SK-N-MC (cell line): ENCODE measurements around the gene ARHGAP26.

Experiments used
- EZH2 ChIP-seq: fragments of 200-600 bp; sonication (generic); IDR thresholded peaks from one replicate; pipeline ENCODE4 v1.6.1; 2017; ENCODE audit warnings: antibody characterized with exemption
- POLR2AphosphoS5 ChIP-seq: IDR thresholded peaks from 2 replicates; pipeline ENCODE4 v1.6.1; 2012; ENCODE audit warnings: mild to moderate bottlenecking, low read depth, low read length, borderline replicate concordance

DNA sequence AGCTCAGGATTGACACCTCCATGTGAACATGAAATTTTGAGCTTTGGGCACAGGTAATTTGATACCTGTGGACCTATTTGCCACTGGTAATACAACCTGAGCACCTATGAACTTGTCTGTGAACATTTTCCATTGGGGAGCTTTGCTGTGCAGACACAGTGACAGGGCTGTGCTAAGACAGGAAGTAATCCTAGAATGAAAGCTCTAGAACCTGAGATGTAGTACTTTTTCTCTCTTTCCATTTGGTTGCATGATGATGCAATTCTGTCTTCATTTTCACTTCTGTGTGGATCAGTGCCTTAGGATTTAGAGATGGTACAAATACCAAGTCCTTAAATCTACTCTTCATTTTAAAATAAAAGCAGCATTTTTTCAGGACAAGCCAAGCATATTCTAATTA lies 416.4 kb downstream of the ARHGAP26 start:
- TF ChIP-seq EZH2 (no peak), POLR2AphosphoS5 (no peak)
